NCI-H2227 treated with DMSO at 0.1 percent for 48 hours (cell line): Measurements from ENCODE around the gene OR7G3.

Experiments used
- DNase-seq: peaks from one replicate; lab custom pipeline; 2025; lab: John Stamatoyannopoulos, UW

Gene OR7G3

GRCh38 chr19:9107375-9107774 lies 19.4 kb downstream of the OR7G3 start, which contains the start of gene OR7G2:
Gene OR7G2 (minus strand): TSS chr19:9107475. CDS start chr19:9103243, 4,232 bp downstream.
- DNase-seq: no peak

- DNase-seq: no peak
Measured at GRCh38 chr19:9086761-9087160, 40.0 kb downstream of the OR7G3 start, which contains the start of gene OR1M1. Gene OR1M1 (plus strand): TSS chr19:9087061. CDS start chr19:9093245, 6,184 bp downstream.

- DNase-seq: no peak
Measured at GRCh38 chr19:9078651-9079050, 48.1 kb downstream of the OR7G3 start.

- DNase-seq: no peak
Measured at GRCh38 chr19:9076901-9077300, 49.8 kb downstream of the OR7G3 start.
